K562 (cell line): ENCODE results near the gene SLC17A8. TPM values are rescaled to one million over a fixed set of nuclear protein-coding genes. Genes with fewer than 3 reads are reported as not detected.
"Not testable (repeated sequence)": the region's sequence is repeated elsewhere in the genome, so short reads cannot be mapped to it uniquely, and the experiment has no call there.

Experiments
- ATAC-seq: fragments of 200-7000 bp; cut with Tn5 transposase; 3 replicates; pipeline ENCODE4 v1.9.1; 2020; ENCODE audit warnings: moderate library complexity
- BruUV-seq: library from RNA; stranded (reverse); fragments of 400-500 nt; replicated peaks from 2 replicates; lab custom pipeline; 2021; lab: Mats Ljungman, UMichigan
- CTCF ChIA-PET: fragments of 300-600 bp; formaldehyde crosslinking; extraction: SDS; loops from one replicate; lab custom pipeline; 2021; ENCODE audit warnings: low intra/inter-chr PET ratio; lab: Yijun Ruan, JAX
- POLR2A ChIA-PET: fragments of 300-600, 350-650 bp; sonication (Branson Sonifier 250); formaldehyde crosslinking; extraction: SDS; loops from one replicate; lab custom pipeline; 2021; ENCODE audit warnings: antibody characterized with exemption, inconsistent platforms; lab: Yijun Ruan, JAX
- DNase-seq, 4 experiments: peaks; one replicate each; pipeline versions ENCODE4 v3.0.0 to v3.0.0-alpha.2; 2011 to 2018; ENCODE audit warnings: low spot score in 3 of 4, mixed read lengths in 3 of 4; ENCODE audit errors: extremely low read depth in 1 of 4
- FAIRE-seq: peaks from 2 replicates; lab custom pipeline; 2011; peaks lifted over from hg19 to GRCh38; lab: Jason Lieb, UNC
- H2AFZ ChIP-seq: 2 replicates; pipeline ENCODE4 v1.6.0; 2011; ENCODE audit warnings: low read depth, low read length, control low read depth, inconsistent platforms
- H3K27ac ChIP-seq: fragments of 200-600 bp; 3 replicates; pipeline ENCODE4 v1.8.0; 2011; ENCODE audit warnings: low read depth, mild to moderate bottlenecking, control low read depth, inconsistent platforms, low read length, moderate library complexity, mixed read lengths; ENCODE audit errors: extremely low read depth
- H3K27me3 ChIP-seq, 2 experiments: fragments of 300-600 bp in 1 of 2; 2 replicates in 1 of 2; 3 replicates in 1 of 2; pipeline versions ENCODE4 v1.6.0 to v1.8.0; 2011; ENCODE audit warnings: inconsistent platforms in 2 of 2, low read length in 2 of 2, mild to moderate bottlenecking in 1 of 2, mixed read lengths in 1 of 2, moderate library complexity in 1 of 2; ENCODE audit not compliant: control insufficient read depth in 2 of 2, insufficient read depth in 2 of 2
- H3K36me3 ChIP-seq: fragments of 300-600 bp; 3 replicates; pipeline ENCODE4 v1.8.0; 2011; ENCODE audit warnings: mild to moderate bottlenecking, low read length, inconsistent platforms; ENCODE audit not compliant: control insufficient read depth, insufficient read depth
- H3K4me1 ChIP-seq, 2 experiments: fragments of 200-600 bp in 1 of 2; replicated peaks in 1 of 2; 2 replicates in 1 of 2; 3 replicates in 1 of 2; pipeline versions ENCODE4 v1.5.1 to v1.8.0; 2011; ENCODE audit warnings: inconsistent platforms in 2 of 2, low read length in 2 of 2, mild to moderate bottlenecking in 1 of 2, mixed read lengths in 1 of 2, moderate library complexity in 1 of 2; ENCODE audit not compliant: control insufficient read depth in 2 of 2, insufficient read depth in 2 of 2
- H3K4me2 ChIP-seq: 2 replicates; pipeline ENCODE4 v1.6.1; 2011; ENCODE audit warnings: low read length, control low read depth, inconsistent platforms, mixed read lengths; ENCODE audit not compliant: insufficient read depth
- H3K4me3 ChIP-seq: fragments of 200-600 bp; sonication (generic), shearing (Covaris generic); 2 replicates; pipeline ENCODE4 v1.5.1; 2016; ENCODE audit warnings: control low read depth, inconsistent platforms
- H3K79me2 ChIP-seq: fragments of 200-600 bp; 3 replicates; pipeline ENCODE4 v1.8.0; 2011; ENCODE audit warnings: low read length, inconsistent platforms; ENCODE audit not compliant: control insufficient read depth, insufficient read depth
- H3K9ac ChIP-seq, 2 experiments: 2 replicates each; pipeline versions ENCODE4 v1.6.0 to v1.6.1; 2011; ENCODE audit warnings: low read depth in 2 of 2, low read length in 2 of 2, control low read depth in 1 of 2, inconsistent platforms in 1 of 2, mild to moderate bottlenecking in 1 of 2, mixed read lengths in 1 of 2; ENCODE audit not compliant: insufficient read depth in 1 of 2
- H3K9me1 ChIP-seq: one replicate; pipeline ENCODE4 v1.6.0; 2011; ENCODE audit warnings: inconsistent platforms, mild to moderate bottlenecking, low read length, moderate library complexity; ENCODE audit not compliant: control insufficient read depth, insufficient read depth
- H3K9me3 ChIP-seq: replicated peaks from 2 replicates; pipeline ENCODE4 v1.5.1; 2011; ENCODE audit warnings: low read depth, low read length, inconsistent platforms; ENCODE audit not compliant: control insufficient read depth, insufficient read depth
- H4K20me1 ChIP-seq: replicated peaks from 2 replicates; pipeline ENCODE4 v1.6.1; 2011; ENCODE audit warnings: low read length, inconsistent platforms, mixed read lengths; ENCODE audit not compliant: control insufficient read depth, insufficient read depth
- POLR2A ChIP-seq: fragments of 450-650 bp; conservative IDR thresholded peaks from 2 replicates; pipeline ENCODE4 v1.6.1; 2016
- ZNF146 ChIP-seq: IDR thresholded peaks from one replicate; pipeline ENCODE4 v1.6.1; 2018; ENCODE audit warnings: missing compliant biosample characterization; ENCODE audit not compliant: unreplicated experiment
- WGBS: fragments of 100-300 bp; shearing (Covaris generic); methylation state at CpG from one replicate; pipeline ENCODE4 v1.1.6; 2016; ENCODE audit warnings: low coverage, mixed read lengths; ENCODE audit not compliant: insufficient coverage; ENCODE audit errors: missing lambda C conversion rate; 5-methylcytosine and 5-hydroxymethylcytosine counted together
- in situ Hi-C: fragments of 300-500 bp; cut with MboI; formaldehyde crosslinking; loops from 4 replicates; pipeline ENCODE4 v1.15.0; 2018; ENCODE audit warnings: inconsistent platforms, mixed read lengths
- intact Hi-C: fragments of 100-400 bp; cut with micrococcal nuclease; formaldehyde crosslinking; loops from 2 replicates; pipeline ENCODE4 v1.14.2; 2022
- polyA plus RNA-seq, 8 experiments: library from polyadenylated mRNA; depleted of rRNA in 4 of 8; stranded (reverse) in 5 of 8; unstranded in 3 of 8; fragments of >200 nt; fragmentation: Nextera tagmentation in 2 of 8; fragmentation: Illumina TruSeq in 1 of 8; extraction: Ambion mirVana in 2 of 8; extraction: Trizol in 1 of 8; gene quantifications; 2 replicates each; pipeline versions ENCODE4 v1.2.1 to v1.2.3, GENCODE V29; 2011 to 2014; ENCODE audit warnings: inconsistent platforms in 1 of 8, missing spikeins in 1 of 8
- total RNA-seq, 7 experiments: library from RNA; depleted of rRNA in 6 of 7; stranded (reverse); fragments of >200 nt in 6 of 7; fragmentation: Illumina TruSeq in 2 of 7; extraction: Trizol in 2 of 7; gene quantifications; 2 replicates each; pipeline versions ENCODE4 v1.2.1 to v1.2.3, GENCODE V29; 2011 to 2021; ENCODE audit warnings: low replicate concordance in 1 of 7

The SLC17A8 gene
- total and polyA plus RNA-seq, 9 of the 15 experiments (the other 6 are each of a cell fraction or from before 2014, with no cell fraction given) = 0.03 TPM; not detected in 8

DNA sequence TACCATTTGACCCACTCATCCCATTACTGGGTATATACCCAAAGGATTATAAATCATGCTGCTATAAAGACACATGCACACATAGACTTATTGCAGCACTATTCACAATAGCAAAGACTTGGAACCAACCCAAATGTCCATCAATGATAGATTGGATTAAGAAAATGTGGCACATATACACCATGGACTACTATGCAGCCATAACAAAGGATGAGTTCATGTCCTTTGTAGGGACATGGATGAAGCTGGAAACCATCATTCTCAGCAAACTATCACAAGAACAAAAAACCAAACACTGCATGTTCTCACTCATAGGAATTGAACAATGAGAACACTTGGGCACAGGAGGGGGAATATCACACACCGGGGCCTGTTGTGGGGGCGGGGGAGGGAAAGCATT is 14.0 kb upstream of the SLC17A8 start:
- ATAC-seq, DNase-seq, intact Hi-C loops, H4K20me1 ChIP-seq, H3K9ac ChIP-seq, H3K9me1 ChIP-seq, POLR2A ChIA-PET, H2AFZ ChIP-seq, FAIRE-seq, H3K79me2 ChIP-seq, H3K27ac ChIP-seq, H3K4me2 ChIP-seq, H3K4me3 ChIP-seq, H3K27me3 ChIP-seq, CTCF ChIA-PET, H3K9me3 ChIP-seq, H3K4me1 ChIP-seq, BruUV-seq: not testable (repeated sequence)
- in situ Hi-C loops = loop anchor here (10.0 kb wide), 1 partner anchor 332 kb away; no protein-coding TSS in a partner anchor
- TF ChIP-seq ZNF146 = peak; percentile 32
- TF ChIP-seq POLR2A = 0 out of 2 replicates have a peak, but pooled peaks have one; percentile 9
- peaks cover 15% of the 10 kb centered on the region; the same call in 1 of the 3 replicates for H3K36me3 ChIP-seq
- WGBS = 80% methylated on average over 1 of the region's 2 CpGs

DNA sequence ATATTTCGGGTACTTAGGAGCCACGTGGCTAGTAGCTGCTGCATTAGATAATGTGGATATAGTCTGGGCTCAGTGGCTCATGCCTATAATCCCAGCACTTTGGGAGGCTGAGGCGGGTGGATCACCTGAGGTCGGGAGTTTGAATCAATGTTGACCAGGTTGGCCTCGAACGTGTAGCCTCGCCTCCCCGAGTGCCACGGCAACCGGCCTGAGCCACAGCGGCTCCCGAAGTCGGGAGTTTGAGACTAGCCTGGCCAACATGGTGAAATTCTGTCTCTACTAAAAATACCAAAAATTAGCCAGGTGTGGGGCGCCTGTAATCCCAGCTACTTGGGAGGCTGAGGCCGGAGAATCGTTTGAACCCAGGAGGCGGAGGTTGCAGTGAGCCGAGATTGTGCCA is 12.5 kb upstream of the SLC17A8 start:
- H3K9me3 ChIP-seq, H3K4me1 ChIP-seq, FAIRE-seq, H3K79me2 ChIP-seq, H3K4me2 ChIP-seq, H3K36me3 ChIP-seq, H3K9me1 ChIP-seq, H3K27ac ChIP-seq, POLR2A ChIA-PET, H3K4me3 ChIP-seq, BruUV-seq, CTCF ChIA-PET, DNase-seq, H3K9ac ChIP-seq, ATAC-seq, H2AFZ ChIP-seq, H3K27me3 ChIP-seq, H4K20me1 ChIP-seq: not testable (repeated sequence)
- intact Hi-C loops (loop anchor here (2.0 kb wide), 1 partner anchor 110 kb away; no protein-coding TSS in a partner anchor), in situ Hi-C loops (loop anchor here (10.0 kb wide), 1 partner anchor 330 kb away; no protein-coding TSS in a partner anchor)
- 42% methylated on average over 18 of the region's 18 CpGs for WGBS
